ENCODE results near the gene PPP4R1. TPM values are rescaled to one million over a fixed set of nuclear protein-coding genes. Genes with fewer than 3 reads are reported as not detected.
A peak's percentile ranks its signal among the peaks of the same experiment; 100 is the strongest.

Gene PPP4R1
- total RNA-seq, 1 experiment from 2014 or later, result 66.7 TPM

GRCh38 chr18:9653390-9653789 is 39.0 kb upstream of the PPP4R1 start:
- no peak for TF ChIP-seq SIN3A (IDR thresholded peaks at IDR 0.05; ENCODE audit: low read depth)
- TF ChIP-seq SP1 (IDR thresholded peaks at IDR 0.05; ENCODE audit: low read depth), result no peak
- Histone ChIP-seq H4K20me1 (ENCODE audit: insufficient read depth) (no peaks in the 10 kb centered on the region), H3K9ac (ENCODE audit: low read length) (no peak overlapping the region), H3K36me3 (ENCODE audit: control insufficient read depth in 1 of 2, insufficient read depth in 2 of 2, low read length in 2 of 2) (no peaks in the 10 kb centered on the region), H3K4me1 (ENCODE audit: control insufficient read depth in 1 of 2, insufficient read depth in 2 of 2, low read length in 2 of 2) (peaks cover 4 to 27% of the 10 kb centered on the region in 2 experiments; a peak in 3 of 4 replicates), H3K79me2 (ENCODE audit: insufficient read depth, low read length) (no peaks in the 10 kb centered on the region), H3K27ac (ENCODE audit: low read depth, low read length) (no peak overlapping the region), H3K9me3 (ENCODE audit: control insufficient read depth in 1 of 2, insufficient read depth in 1 of 2, low read depth in 1 of 2, low read length in 2 of 2) (no peaks in the 10 kb centered on the region), H3K27me3 (ENCODE audit: insufficient read depth, low read length) (no peaks in the 10 kb centered on the region), H3K4me2 (ENCODE audit: low read length) (no peak overlapping the region), H3K4me3 (replicated peaks in 1 of 2; ENCODE audit: low read depth in 1 of 2, low read length in 2 of 2) (no peak overlapping the region), H3K9me2 (ENCODE audit: insufficient read depth) (no peaks in the 10 kb centered on the region), H2AFZ (ENCODE audit: low read depth, low read length, poor library complexity, severe bottlenecking) (peak overlapping the region; percentile 57)
- POLR2A ChIA-PET, result no interaction called here
- CTCF ChIA-PET, result no interaction called here
- no peak for ATAC-seq
- DNase-seq (ENCODE audit: low read depth, low spot score), result no peak
- RAD21 ChIA-PET (ENCODE audit: low non-redundant PET in 1 of 2, low total read pairs in 2 of 2, uncharacterized antibody in 2 of 2, unreplicated experiment in 2 of 2), result no interaction called here
- BruUV-seq (replicated peaks), result no TSS peak
- intact Hi-C loops (cut with micrococcal nuclease), result no loop called here

DNA sequence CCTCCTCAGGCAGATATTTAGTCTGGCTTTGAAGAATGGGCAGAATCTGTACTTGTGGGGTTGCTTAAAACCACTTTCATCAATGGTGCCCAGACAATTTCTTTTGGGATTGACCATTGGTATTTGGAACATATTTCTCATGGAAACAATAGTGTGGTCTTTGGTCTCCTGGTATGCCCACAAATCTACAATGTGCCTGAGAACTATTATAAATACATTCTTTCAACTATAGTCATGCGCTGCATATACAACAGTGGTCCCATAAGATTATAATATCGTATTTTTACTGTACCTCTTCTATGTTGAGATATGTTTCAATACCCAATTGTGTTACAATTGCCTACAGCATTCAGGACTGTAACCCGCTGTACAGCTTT is 34.8 kb upstream of the PPP4R1 start:
- Histone ChIP-seq H3K9me3 (ENCODE audit: control insufficient read depth in 1 of 2, insufficient read depth in 1 of 2, low read depth in 1 of 2, low read length in 2 of 2) (no peaks in the 10 kb centered on the region), H3K79me2 (ENCODE audit: insufficient read depth, low read length) (no peaks in the 10 kb centered on the region), H3K4me3 (replicated peaks in 1 of 2; ENCODE audit: low read depth in 1 of 2, low read length in 2 of 2) (no peak overlapping the region), H3K9me2 (ENCODE audit: insufficient read depth) (no peaks in the 10 kb centered on the region), H3K4me2 (ENCODE audit: low read length) (no peak overlapping the region), H3K9ac (ENCODE audit: low read length) (no peak overlapping the region), H4K20me1 (ENCODE audit: insufficient read depth) (no peaks in the 10 kb centered on the region), H3K27me3 (ENCODE audit: insufficient read depth, low read length) (no peaks in the 10 kb centered on the region), H3K27ac (ENCODE audit: low read depth, low read length) (no peak overlapping the region), H3K4me1 (ENCODE audit: control insufficient read depth in 1 of 2, insufficient read depth in 2 of 2, low read length in 2 of 2) (peaks cover 7 to 29% of the 10 kb centered on the region in 2 experiments), H2AFZ (ENCODE audit: low read depth, low read length, poor library complexity, severe bottlenecking) (no peak overlapping the region), H3K36me3 (ENCODE audit: control insufficient read depth in 1 of 2, insufficient read depth in 2 of 2, low read length in 2 of 2) (no peaks in the 10 kb centered on the region)
- ChIA-PET POLR2A (no interaction called here), RAD21 (ENCODE audit: low non-redundant PET in 1 of 2, low total read pairs in 2 of 2, uncharacterized antibody in 2 of 2, unreplicated experiment in 2 of 2) (no interaction called here), CTCF (no interaction called here)
- DNase-seq (ENCODE audit: low read depth, low spot score), result no peak
- ATAC-seq, result no peak
- BruUV-seq (replicated peaks), result no TSS peak
- intact Hi-C loops (cut with micrococcal nuclease), result no loop called here
- TF ChIP-seq POLR2A (IDR thresholded peaks at IDR 0.05; ENCODE audit: borderline replicate concordance, extremely low read depth, insufficient read depth, insufficient read length) (no peak), ZNF274 (IDR thresholded peaks at IDR 0.05; ENCODE audit: low read depth, low read length) (no peak), POLR2AphosphoS5 (IDR thresholded peaks at IDR 0.05; ENCODE audit: low read depth, low read length) (no peak), TCF7L2 (IDR thresholded peaks at IDR 0.05; ENCODE audit: borderline replicate concordance, extremely low read depth, insufficient read depth, insufficient read length) (no peak), CEBPB (IDR thresholded peaks at IDR 0.05; ENCODE audit: low read depth) (no peak), JUND (IDR thresholded peaks at IDR 0.05) (no peak), YY1 (IDR thresholded peaks at IDR 0.05; ENCODE audit: extremely low read depth, insufficient replicate concordance, low read depth, low read length) (no peak), CBX3 (IDR thresholded peaks at IDR 0.05; ENCODE audit: low read depth) (no peak), SRF (IDR thresholded peaks at IDR 0.05; ENCODE audit: low read depth) (no peak), EGR1 (IDR thresholded peaks at IDR 0.05; ENCODE audit: low read depth) (no peak)

Data from HCT116 (cell line).